HEK293T (cell line): ENCODE data around the gene ANTXR1.

Source experiments
- CTBP1 ChIP-seq: fragments of 450-650 bp; IDR thresholded peaks from 2 replicates; pipeline ENCODE4 v1.6.1; 2016; ENCODE audit warnings: borderline replicate concordance
- FOXK2 ChIP-seq: fragments of 450-650 bp; IDR thresholded peaks from 2 replicates; pipeline ENCODE4 v1.6.1; 2016; ENCODE audit warnings: mild to moderate bottlenecking
- FOXM1 ChIP-seq: fragments of 450-650 bp; IDR thresholded peaks from 2 replicates; pipeline ENCODE4 v1.6.1; 2017; ENCODE audit warnings: mild to moderate bottlenecking, borderline replicate concordance
- SP1 ChIP-seq: fragments of 450-650 bp; IDR thresholded peaks from 2 replicates; pipeline ENCODE4 v1.6.1; 2017
- TARDBP ChIP-seq: fragments of 450-650 bp; IDR thresholded peaks from 2 replicates; pipeline ENCODE4 v1.6.1; 2016

DNA sequence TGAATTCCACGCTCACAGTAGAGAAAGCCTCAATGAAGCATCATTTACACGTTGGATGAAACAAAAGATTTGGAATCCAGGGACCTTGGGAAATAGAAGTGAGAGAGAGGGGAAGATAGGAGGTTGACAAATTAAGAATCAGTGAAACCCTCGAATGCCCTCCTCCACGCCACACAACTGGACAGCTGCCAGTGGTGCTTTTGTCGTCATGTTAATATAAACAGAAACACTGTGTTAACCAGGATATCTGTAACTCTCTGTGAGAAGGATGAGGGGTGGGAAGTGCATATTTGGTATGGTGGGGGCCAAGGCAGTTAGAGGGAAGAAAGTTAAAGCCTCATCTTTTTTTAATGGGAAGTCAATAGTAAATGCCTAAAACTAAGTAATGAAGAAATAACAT is 265.4 kb downstream of the ANTXR1 start:
- TF ChIP-seq FOXM1 (no peak), FOXK2 (no peak), SP1 (no peak), TARDBP (no peak), CTBP1 (no peak)
